NCI-H2227 (cell line): ENCODE measurements around the gene NLRP1.
A peak's percentile ranks its signal among the peaks of the same experiment; 100 is the strongest.

ENCODE experiments used
- DNase-seq: peaks from one replicate; lab custom pipeline; 2025; ENCODE audit not compliant: unreplicated experiment; lab: John Stamatoyannopoulos, UW

The NLRP1 gene

GRCh38 chr17:5526821-5527598 is 57.3 kb downstream of the NLRP1 start:
- peak; percentile 44 for DNase-seq

GRCh38 chr17:5523249-5523648 is 61.1 kb downstream of the NLRP1 start:
- no peak for DNase-seq

- DNase-seq, result no peak
These were observed 61.8 kb downstream of the NLRP1 start for GRCh38 chr17:5522476-5522875.

GRCh38 chr17:5516060-5516792 is 68.1 kb downstream of the NLRP1 start:
- DNase-seq, result no peak

DNA sequence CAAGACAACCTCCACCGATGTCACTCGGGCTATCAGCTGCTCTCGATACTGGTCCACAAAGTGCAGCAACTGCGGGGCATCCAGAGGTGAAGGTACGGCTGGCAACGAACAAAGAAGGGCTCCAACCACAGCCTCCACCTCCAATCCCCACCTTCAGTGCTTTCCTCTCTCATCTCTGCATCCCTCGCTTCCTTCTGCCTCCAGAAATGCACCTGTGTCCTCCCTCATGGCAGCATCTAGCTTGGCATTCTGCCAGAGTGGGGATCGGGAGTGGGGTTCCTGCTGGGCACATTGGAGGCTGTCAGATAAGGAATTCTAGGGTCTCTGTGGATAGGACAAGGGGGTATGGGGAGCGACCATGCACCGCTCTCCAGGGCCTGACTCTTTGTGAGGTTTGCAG is 69.3 kb downstream of the NLRP1 start:
- no peak for DNase-seq

DNA sequence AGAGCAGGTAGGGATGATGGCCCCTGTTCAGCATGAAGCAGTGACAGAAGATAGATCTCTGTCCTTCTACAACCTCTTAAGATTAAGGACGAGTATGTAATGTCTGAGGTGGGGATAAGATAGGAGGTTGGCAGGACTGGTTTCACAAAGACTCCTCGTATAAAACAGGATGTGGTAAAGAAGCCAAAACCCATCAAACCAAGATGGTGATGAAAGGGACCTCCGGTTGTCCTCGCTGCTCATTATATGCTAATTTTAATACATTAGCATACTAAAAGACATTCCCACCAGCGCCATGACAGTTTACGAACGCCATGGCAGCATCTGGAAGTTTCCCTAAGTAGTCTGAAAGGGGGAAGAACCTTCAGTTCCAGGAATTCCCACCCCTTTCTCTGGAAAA is 70.7 kb downstream of the NLRP1 start:
- DNase-seq, result no peak

- DNase-seq, result no peak
These were observed 72.7 kb downstream of the NLRP1 start for GRCh38 chr17:5511401-5512225.

DNA sequence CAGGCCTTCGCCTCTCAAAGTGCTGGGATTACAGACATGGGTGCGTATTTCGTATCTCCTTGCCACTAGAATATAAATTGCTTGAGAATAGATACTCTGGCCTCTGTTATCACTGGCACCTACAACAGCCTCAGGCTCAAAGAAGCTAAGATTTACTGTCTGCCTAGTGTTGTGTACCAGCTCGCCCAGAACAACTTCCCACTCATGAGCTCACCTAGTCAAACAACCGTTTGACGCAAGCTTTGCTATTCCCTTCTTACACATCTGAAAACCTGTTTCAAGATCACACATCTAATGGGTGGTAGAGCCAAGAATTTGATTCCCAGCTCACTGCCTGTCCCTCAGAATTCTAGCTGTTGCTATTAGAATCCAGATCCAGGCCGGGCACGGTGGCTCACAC is 73.5 kb downstream of the NLRP1 start:
- DNase-seq, result no peak

DNA sequence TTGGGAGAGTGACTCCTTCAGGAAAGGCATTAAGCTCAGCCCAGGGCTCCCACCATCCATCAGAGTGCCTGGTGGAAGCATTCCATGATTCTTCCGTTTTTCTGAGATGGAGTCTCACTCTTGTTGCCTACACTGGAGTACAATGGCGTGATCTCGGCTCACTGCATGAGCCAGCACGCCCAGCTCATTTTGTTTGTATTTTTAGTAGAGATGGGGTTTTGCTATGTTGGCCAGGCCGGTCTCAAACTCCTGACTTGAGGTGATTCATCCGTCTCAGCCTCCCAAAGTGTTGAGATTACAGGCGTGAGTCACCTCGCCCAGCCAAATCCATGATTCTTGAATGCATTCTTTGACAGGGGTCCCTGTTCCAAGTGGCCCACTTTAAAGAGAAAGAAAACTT is 74.8 kb downstream of the NLRP1 start:
- no peak for DNase-seq

GRCh38 chr17:5508810-5509209 is 75.5 kb downstream of the NLRP1 start:
- DNase-seq, result peak; percentile 88

DNA sequence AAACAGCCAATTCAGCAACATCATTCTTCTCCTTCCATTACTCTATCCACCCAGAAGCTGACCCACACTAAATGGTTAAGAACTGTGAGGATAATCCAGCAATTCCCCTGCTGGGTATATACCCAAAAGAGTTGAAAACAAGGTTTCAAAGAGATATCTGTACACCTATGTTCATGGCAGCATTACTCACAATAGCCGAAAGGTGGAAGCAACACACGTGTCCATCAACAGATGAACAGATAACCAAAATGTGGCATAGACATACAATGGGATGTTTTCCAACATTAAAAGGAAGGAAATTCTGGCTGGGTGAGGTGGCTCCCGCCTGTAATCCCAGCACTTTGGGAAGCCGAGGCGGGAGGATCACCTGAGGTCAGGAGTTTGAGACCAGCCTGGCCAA is 78.0 kb downstream of the NLRP1 start:
- no peak for DNase-seq

GRCh38 chr17:5502552-5502951 is 81.8 kb downstream of the NLRP1 start:
- no peak for DNase-seq

- DNase-seq, result no peak
These were observed 82.6 kb downstream of the NLRP1 start for GRCh38 chr17:5501685-5502084.

DNA sequence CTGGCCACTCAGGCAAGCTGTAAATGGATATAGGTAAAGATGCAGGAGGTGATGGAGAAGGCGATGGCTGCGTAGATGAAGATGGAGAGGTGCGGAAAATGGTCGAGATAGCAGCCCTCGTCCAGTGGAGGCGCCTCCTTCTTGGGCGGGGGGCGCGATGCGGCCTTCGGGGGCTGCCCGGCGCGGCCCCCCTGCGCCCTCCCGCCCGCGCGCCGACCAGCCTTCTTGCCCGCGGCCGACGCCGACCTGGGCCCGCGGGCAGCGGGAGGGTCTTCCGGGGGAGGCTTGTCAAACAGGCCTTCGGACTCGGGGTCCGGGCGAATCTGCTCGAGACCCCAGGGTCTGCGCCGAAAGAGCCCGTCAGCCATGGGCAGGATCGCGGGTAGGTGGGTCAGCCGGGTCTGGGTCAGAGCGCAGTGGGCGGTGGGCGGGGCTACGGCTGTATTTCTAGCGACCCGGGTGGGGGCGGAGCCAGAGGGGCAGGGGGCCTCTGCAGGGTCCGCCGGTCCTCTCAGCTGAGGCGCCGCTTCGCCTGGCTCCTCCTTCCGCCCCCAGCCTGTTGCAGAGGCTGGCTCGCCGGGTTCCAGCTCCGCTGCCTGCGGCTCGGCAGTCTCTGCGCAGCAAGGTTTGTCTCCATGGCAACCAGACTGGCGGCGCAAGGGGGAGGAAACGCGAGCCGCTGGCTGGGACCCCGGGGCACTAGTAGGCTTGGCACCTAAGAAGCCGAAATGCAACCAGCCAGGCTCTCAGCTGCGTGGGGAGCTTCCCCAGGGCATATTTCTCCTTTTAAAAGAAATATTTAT is 83.5 kb downstream of the NLRP1 start:
- DNase-seq, result peak; percentile 97

- DNase-seq, result no peak
These were observed 84.1 kb downstream of the NLRP1 start for GRCh38 chr17:5500247-5500588.

DNA sequence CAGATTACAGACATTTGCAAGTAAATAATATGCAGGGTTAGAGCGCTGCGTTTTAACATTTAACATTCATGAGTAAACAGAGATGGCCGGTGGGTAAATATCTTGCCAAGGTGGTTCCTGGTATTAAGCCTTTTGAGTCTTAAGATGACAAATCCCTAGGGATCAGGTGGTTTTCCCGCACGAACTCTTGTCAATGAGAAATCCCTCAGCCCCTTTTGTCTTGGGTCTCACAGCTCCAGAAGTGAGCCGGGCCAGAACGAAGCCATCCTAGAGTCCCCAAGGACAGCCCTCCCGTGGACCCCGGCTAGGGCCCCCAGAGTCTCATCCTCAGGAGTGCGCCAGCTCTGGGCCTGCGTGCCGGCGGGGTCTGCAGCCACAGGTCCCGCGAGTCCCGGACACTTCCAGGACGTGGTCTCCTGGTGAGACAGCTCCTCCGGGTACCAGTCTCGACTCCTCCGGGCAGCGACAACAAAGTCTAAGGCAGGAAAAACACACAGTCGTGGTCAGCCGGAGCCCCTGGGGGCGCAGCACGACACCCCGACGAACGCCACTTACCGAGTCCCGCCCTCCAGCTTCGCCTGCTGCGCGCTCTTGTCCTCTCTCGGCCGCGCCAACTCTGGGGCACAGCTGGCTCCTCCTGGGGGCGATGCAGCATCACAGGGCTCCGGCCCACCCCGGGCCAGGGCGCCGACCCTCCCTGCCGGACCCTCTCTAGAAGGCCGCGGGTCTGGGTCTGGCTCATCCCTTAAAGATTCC is 84.7 kb downstream of the NLRP1 start:
- peak; percentile 51 for DNase-seq

- no peak for DNase-seq
These were observed 91.3 kb downstream of the NLRP1 start for GRCh38 chr17:5492970-5493369.

- no peak for DNase-seq
These were observed 95.6 kb downstream of the NLRP1 start for GRCh38 chr17:5488752-5489151.

GRCh38 chr17:5486206-5487124 is 97.8 kb downstream of the NLRP1 start, which contains the start of gene MIS12:
Gene MIS12 (plus strand): TSS chr17:5486566. CDS start chr17:5488863, 2,297 bp downstream.
- DNase-seq, result peak; percentile 96
